Umbilical cord (tissue), 2 donors: Measurements from ENCODE around the gene NOLC1. TPM values are rescaled to one million over a fixed set of nuclear protein-coding genes. Genes with fewer than 3 reads are reported as not detected.
"Not testable (repeated sequence)": the region's sequence is repeated elsewhere in the genome, so short reads cannot be mapped to it uniquely, and the experiment has no call there.

Source experiments
- DNase-seq: peaks from one replicate; pipeline ENCODE4 v3.0.0-alpha.2; 2015; ENCODE audit warnings: low spot score
- total RNA-seq: library from RNA; depleted of rRNA; stranded (reverse); fragments of >200 nt; gene quantifications from one replicate; pipeline ENCODE4 v1.2.3, GENCODE V29; 2014; ENCODE audit warnings: low replicate concordance; ENCODE audit not compliant: insufficient read depth

The NOLC1 gene
- total RNA-seq, 1 donor from 2014 or later: 13.7 TPM

DNA sequence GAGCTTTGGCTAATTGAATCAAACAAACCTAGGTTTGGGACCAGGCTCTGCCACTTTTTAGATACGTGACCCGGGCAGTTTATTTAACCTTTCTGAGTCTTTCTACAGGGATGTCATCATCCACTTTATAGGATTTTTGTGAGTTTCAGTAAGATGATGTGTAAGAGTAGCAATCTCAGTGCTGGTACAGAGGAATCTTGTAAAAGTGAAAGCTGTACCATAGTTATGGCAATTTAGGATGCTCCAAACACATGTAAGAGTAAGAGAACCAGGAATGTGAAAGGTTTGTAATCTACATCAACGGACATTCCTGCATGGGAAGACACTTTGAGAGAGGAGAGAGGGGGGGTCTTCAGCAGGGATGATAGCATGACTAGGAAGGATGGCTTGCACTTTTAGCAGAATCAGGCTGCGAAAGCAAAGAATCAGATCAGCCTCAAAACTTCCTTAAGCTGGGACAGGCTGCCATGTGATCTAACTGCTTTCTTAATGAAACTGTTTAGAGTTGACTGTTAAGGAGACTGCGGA is 968 bp downstream of the NOLC1 start:
- DNase-seq: no peak

DNA sequence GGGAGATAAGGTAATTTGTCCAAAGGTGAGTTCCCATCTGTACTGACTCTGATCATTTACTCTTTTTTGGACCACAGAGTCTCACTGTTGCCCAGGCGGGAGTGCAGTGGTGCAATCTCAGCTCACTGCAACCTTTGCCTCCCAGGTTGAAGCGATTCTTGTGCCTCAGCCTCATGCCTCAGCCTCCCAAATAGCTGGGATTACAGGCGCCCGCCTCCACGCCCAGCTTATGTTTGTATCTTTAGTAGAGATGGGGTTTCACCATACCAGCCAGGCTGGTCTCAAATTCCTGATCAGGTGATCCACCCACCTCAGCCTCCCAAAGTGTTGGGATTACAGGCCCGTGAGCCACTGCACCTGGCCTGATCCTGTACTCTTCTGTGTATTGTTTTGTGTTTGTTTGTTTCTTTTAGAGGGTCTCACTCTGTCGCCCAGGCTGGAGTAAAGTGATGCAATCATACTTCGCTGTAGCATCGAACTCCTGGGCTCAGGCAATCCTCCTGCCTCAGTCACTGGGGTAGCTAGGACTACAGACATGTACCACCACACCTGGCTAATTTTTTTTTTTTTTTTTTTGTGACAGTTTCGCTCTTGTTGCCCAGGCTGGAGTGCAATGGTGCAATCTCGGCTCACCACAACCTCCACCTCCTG is 2.4 kb downstream of the NOLC1 start:
- no peak for DNase-seq

DNA sequence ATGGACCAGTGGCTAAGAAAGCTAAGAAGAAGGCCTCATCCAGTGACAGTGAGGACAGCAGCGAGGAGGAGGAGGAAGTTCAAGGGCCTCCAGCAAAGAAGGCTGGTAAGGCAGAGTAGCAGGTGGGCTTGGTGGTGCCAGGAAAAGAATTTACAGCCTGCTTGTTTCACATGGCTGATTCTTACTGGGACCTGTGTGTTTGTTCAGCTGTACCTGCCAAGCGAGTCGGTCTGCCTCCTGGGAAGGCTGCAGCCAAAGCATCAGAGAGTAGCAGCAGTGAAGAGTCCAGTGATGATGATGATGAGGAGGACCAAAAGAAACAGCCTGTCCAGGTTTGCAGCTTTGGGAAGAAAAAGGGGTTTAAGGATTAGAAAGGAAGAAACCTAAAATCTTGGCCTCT is 5.0 kb downstream of the NOLC1 start:
- DNase-seq: no peak

DNA sequence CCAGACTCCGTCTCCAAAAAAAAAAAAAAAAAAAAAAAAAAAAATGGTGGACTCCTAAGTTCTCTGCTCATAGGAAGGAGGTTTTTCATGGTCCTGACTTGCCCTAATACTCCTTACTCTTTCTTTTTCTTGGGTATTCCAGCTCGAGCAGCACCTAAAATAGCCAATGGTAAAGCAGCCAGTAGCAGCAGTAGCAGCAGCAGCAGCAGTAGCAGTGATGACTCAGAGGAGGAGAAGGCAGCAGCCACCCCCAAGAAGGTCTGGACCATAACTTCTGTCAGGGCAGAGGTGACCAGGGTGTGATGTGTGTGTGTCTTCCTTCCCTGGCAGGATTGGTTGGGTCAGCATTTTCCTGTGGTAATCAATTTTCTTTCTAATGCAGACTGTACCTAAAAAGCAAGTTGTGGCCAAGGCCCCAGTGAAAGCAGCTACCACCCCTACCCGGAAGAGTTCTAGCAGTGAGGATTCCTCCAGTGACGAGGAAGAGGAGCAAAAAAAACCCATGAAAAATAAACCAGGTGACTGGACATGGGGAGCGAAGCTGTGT is 6.9 kb downstream of the NOLC1 start:
- no peak for DNase-seq

DNA sequence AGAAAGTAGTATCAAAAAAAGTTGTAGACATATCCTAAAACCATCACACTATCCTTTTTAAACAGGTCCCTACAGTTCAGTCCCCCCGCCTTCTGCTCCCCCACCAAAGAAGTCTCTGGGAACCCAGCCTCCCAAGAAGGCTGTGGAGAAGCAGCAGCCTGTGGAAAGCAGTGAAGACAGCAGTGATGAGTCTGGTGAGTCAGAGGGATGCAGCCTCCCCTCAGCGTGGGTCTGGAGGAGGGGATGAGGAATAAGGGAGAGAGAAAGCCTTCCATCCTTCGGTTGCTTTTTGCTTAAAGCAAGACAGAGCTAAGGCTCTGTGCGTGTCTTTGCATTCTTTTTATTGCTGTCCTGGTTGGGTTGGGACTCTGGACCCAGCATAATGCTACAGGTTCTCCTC is 7.6 kb downstream of the NOLC1 start:
- no peak for DNase-seq

DNA sequence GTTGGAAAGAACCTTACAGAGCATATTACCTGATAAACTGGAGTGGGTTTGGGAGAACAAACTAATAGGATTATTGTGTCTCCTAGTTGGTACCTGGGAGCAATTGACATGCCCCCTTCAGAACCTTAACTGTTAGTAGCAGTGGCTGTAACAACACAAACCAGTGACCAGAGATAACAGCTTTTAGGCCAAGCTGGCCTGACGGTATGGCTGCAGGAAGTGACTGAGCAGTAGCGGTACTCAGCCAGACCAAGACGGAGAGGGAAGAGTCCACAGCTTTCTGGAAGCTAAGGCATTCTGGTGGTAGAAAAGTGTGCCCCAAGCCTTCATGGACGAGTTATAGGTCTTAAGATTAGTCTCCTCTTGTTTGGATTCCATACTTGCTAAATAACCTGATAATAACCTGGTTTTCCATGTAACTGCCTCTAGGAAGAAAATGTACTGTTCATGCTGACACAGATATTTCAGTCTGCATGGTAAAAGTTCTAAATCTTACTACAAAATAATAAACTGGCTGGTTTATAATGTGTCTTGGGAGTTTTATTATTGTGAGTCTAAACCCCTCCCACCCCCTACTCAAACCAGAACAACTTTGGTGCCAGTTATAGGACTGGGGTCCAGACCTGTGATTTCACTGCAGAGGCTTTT is 11.3 kb downstream of the NOLC1 start:
- DNase-seq: no peak

DNA sequence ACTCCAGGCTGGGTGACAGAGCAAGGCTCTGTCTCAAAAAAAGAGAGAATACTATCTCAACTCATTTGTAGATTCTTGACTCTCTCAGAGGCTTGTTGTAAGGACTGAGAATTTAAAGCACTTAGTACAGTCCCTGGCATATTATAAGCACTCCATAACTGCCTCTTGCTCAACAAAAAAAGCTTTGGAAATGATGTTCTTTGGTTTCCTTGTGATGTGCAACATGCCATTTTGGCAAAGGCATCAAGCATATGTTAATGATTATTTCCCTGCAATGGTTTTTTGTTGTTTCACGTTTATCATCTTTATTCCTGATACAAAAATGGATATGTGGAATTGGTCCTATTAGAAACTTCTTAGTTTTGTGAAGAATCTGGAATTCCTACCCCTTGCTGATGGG is 15.7 kb downstream of the NOLC1 start:
- DNase-seq: no peak

DNA sequence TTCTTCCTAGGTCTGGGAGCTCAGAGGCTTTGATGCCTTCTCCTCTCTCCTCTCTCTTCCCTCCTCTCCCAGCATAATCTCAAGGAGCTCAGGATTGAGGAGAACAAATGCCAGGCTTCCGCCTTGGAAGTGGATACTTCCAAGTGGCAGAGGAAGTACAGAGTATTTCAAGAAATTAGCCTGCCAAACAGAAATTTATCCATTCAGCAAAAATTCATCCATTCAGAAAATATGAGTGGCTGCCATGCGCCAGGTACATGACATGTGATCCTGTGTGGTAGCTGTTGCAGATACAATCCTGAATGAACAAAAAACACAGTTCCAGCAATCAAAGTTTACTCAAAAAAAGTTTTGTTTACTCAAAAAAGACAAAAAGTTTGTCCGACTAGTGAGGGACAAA is 18.4 kb downstream of the NOLC1 start:
- DNase-seq: no peak

DNA sequence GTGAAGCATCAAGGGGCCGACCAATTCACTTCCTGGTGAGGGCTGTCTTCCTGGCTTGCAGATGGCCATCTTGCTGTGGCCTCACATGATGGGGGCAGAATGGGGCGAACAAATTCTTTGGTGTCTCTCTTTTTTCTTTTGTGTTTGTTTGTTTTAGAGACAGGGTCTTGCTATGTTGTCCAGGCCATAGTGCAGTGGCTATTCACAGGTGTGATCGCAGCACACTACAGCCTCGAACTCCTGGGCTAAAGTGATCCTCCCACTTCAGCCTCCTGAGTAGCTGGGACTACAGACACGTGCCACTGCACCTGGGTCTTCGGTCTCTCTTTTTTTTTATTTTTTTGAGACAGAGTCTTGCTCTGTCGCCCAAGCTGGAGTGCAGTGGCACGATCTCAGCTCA is 20.1 kb downstream of the NOLC1 start:
- DNase-seq: no peak

DNA sequence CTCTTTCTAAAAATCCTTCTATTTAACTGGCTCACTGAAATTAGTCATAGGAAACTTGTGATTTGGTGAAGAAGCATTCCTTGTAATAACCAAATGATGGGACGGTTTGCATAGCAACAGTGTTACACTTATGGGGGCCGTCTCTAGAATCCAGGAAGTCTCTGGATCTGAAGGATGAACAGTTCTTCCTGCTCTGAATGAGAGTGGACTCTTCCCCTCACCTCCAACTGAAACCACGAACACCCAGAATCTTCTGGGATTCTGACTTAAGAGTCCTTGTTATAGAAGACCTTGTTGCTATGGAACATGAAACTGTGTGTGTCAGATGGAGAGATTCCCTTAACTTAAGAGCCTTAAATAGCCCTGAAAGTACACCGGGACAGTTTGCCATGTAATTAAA is 23.2 kb downstream of the NOLC1 start:
- DNase-seq: no peak

DNA sequence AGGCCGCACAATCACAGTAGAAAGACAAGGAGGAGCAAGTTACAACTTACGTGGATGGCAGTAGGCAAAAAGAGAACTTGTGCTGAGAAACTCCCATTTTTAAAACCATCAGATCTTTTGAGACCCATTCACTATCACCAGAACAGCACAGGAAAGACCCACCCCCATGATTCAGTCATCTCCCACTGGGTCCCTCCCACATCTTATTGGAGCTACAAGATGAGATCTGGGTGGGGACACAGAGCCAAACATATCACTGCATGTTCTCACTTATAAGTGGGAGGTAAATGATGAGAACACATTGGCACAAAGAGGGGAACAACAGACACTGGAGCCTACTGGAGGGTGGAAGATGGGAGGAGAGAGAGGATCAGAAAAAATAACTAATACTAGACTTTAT is 32.4 kb downstream of the NOLC1 start:
- DNase-seq: no peak

DNA sequence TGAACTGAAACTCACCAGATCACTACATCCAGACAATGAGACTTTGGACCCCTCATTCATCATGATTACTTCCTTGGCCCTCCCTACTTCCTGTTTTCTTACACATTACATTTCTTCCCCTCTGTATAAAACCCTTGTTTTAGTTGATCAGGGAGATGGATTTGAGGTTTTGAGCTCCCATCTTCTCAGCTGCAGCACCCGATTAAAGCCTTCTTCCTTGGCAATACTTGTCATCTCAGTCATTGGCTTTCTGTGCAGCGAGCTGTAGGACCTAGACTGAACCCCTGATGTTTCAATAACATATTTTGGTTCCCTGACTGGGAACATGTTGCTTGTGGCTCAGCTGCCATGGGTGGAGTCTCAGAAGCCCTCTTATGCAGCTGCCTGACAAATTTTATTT is 33.1 kb downstream of the NOLC1 start:
- no peak for DNase-seq

DNA sequence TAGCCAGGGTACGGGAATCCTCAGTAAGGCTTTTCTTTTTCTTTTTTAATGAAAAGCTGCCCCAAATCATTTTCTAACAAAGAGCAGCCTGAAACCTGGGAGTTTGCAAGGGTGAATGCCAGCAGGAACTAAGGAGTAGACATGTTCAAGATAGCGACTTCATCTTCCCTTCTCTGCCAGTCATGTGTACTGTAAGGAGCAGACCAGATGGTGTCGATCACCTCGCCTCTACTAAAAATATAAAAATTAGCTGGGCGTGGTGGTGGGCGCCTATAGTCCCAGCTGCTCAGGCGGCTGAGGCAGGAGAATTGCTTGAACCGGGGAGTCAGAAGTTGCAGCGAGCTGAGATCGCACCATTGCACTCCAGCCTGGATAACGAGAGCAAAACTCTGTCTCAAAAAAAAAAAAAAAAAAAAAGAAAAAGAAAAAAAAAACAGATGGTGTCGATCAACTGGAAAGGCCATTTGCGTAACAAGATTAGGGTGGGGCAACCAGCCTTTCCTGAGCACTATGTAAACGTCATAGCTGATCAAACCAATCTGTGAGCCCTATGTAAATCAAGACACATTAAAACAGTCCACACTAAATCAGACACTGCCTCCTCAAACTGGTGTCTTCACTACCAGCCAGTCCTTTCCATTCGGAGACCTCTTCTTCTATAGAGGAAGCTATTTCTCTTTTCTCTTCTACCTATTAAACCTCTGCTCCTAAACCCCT is 33.8 kb downstream of the NOLC1 start:
- no peak for DNase-seq

DNA sequence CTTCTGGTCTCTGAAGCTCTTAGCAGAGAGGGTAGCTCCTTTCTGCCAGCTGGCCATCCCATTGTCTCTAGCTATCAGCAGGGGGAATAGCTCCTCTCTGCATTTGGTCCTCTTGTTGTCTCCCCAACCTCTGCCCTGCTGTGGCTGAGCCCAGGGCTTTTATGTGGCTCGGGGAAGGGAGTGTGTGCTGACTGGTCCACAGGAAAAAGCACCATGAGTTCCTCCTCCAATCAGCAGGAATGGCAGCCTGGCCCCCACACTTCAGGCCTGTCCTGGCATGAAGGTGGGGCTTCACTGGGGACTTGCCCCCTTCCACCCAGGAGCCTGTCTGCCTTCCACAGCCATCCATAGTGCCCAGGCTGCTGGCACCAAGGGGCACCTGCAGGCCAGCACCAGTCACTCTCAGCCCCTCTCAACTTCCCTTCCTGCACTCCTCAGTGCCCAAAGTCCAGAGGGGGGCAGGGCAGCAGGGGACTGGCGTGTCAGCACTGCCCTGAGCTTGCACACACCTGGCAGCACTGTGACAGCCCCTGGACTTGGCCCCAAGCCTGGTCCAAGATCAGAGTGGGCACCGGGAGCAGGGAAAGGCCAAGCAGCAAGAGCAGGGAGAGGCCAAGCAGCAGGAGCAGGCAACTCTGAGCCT is 36.2 kb downstream of the NOLC1 start:
- no peak for DNase-seq

DNA sequence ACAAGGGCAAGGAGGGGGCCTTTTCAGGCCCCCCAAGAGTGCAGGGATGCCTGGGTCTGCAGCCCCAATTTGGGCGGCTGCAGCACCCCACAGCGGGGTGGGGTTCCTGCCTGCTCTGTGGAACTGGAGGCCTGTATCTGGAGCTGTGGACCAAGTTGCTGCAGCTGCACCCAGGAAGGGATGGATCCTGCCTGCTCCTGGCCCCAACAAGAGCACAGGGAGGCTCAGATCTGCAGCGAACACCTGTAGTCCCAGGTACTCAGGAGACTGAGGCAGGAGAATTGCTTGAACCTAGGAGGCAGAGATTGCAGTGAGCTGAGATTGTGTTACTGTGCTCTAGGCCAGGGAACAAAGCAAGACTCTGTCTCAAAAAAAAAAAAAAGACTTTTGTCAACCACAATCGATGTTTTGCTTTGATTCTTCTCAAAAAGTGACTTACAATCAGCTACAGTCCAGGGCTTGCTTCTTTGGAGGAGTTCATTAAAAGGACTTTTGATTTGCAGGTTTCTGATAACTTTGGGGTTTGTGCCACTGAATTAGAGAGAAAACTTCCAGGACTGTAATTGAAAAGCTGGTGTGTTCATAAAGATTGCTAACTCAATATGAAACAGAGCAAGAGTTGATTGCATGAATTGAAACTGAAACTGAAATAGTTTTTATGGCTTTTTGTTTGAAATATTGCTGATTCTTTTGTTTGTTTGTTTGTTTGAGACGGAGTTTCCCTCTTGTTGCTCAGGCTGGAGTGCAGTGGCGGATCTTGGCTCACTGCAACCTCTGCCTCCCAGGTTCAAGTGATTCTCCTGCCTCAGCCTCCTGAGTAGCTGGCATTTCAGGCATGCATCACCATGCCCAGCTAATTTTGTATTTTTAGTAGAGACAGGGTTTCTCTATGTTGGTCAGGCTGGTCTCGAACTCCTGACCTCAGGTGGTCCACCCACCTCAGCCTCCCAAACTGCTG is 37.0 kb downstream of the NOLC1 start:
- not testable (repeated sequence) for DNase-seq

DNA sequence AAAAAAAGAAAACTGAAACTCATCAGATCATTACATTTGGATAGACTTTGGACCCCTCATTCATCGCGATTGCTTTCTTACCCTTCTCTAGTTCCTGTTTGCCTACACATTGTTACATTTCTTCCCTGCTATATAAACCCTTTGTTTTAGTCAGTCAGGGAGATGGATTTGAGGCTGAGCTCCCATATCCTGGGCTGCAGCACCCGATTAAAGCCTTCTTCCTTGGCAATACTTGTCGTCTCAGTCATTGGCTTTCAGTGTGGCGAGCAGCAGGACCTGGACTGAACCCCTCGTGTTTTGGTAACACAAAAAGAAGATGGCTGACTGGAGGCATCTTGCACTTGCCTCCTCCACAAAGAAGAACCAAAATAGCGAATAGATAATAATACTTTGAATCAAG is 39.8 kb downstream of the NOLC1 start:
- no peak for DNase-seq

DNA sequence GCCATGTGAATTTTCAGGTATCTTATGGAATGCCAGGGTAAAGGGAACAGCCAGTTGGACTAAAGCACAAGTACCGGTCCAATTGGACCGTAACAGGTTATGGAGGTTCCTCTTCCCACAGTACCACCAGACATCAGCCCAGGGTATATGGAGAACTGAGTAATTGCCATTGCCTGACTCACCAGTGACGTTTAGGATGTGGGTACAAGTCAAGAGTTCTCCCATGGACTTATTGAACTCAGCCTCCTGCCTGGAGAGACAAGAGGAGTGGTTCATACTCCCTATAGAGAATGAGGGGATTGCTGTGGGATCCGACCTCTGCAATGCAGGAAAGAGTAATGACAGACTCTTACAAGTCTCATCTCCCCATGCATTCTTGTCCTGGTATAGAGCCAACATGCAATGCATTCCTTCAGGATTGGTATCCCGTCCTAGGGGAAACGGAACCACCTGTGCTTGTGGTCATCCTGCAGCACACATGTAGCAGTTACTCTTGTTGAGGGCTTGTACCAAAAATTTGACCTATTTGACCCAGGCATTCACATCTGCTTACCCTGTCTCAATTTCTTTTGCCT is 43.2 kb downstream of the NOLC1 start:
- DNase-seq: no peak

DNA sequence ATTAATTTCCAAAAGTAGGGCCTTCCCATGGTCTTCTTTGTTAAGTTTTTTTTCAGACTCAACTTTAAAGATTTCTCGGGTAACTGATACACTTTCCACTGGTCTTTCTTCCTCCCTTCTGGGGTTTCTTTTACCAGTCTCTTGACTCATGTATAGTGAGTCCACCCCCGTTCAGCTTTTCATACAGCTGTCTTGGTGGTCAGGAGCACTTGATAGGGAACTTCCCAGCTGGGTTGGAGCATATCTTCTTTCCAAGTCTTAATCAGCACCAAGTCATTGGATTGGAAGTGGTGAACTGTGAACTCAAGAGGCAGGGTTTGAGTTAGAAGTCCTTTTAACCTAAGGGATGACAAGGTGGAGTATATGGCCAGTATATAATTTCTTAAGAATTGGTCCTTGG is 44.7 kb downstream of the NOLC1 start:
- DNase-seq: no peak

DNA sequence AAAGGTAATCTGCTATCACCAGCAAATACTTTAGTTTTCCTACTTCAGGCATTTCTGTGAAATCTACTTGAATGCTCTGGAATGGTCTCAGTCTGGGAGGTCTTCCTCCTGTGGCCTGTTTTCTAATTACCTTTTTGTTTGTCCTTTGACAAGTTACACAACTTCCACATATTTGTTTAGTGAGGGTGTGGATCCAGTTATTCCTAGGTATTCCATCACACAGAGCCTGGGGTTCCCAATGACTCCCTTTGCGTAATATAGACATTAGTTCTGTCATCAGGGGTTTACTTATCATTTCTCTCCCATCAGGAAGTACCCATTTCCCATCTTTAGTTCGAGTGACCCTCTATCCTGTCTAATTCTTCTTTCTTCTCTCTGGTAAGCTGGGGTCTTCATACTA is 45.8 kb downstream of the NOLC1 start:
- DNase-seq: no peak
